ENCODE data around the gene EMC7.

EMC7 gene

DNA sequence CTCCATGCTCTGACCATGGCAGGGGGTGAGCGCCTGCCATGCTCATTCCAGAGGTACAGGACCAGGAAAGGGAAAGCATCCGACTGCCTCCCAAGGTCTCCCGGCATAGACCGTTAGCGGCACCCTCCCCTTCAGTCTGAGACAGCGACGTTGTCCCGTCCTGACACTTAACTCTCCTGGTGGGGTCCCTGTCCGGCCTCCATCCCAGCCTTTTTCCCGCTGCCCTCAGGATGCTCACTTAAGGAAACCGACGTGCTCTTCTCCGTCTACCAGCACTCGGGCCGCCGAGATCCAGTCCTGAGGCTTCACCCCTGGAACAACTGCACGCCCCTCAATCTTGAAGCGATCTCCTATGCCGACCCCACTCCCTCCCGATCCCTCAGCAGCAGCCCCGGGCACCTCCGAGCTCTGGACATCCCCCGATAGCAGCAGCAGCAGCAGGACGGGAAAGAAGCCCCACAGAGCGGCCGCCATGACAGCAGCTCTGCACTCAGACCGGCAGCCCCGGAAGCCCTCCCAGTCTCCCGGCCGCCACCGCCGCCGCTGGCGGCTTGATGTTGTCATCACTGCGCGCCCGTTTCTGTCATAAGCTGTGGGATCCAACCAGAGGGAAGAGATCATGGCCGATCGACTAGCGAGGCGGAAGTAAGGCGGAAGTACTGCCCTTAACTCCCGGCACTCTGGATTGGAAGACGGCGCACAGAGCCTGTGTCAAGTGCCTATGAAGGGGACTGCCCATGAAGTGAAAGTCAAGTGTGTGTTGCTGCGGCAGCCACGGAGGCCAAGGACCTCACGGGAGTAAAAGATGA, at the start of gene EMC7, which contains the start of gene PGBD4:
TSS of gene EMC7 (minus strand) at position 497 of the 809 bp plus-strand sequence. CDS start at position 474, 23 bp downstream.
TSS of gene PGBD4 (plus strand) at position 718 of the 809 bp plus-strand sequence. CDS start 449 bp downstream, outside the sequence.
- TF ChIP-seq RAD21 (IDR thresholded peaks at IDR 0.05; ENCODE audit: low read depth) (no peak), USF1 (IDR thresholded peaks at IDR 0.05) (no peak), EP300 (IDR thresholded peaks at IDR 0.05; ENCODE audit: borderline replicate concordance) (no peak), FOXM1 (IDR thresholded peaks at IDR 0.05; ENCODE audit: borderline replicate concordance, low read depth) (no peak), REST (IDR thresholded peaks at IDR 0.05; ENCODE audit: low read depth) (no peak), TCF12 (IDR thresholded peaks at IDR 0.05; ENCODE audit: low read depth) (no peak; the same call in 1 of the 2 replicates), CEBPB (IDR thresholded peaks at IDR 0.05) (no peak), YY1 (IDR thresholded peaks at IDR 0.05; ENCODE audit: low read depth) (peak; percentile 97; the same call in 1 of the 2 replicates), EGR1 (IDR thresholded peaks at IDR 0.05) (peak; percentile 9; the same call in 1 of the 2 replicates), TAF1 (IDR thresholded peaks at IDR 0.05; ENCODE audit: low read depth) (peak; percentile 79), TEAD4 (IDR thresholded peaks at IDR 0.05) (peak; percentile 3; the same call in 1 of the 2 replicates), CREB1 (IDR thresholded peaks at IDR 0.05; ENCODE audit: low read depth) (peak; percentile 99), ZBTB7A (IDR thresholded peaks at IDR 0.05; ENCODE audit: low read depth) (no peak), NFIC (IDR thresholded peaks at IDR 0.05) (no peak)
- TF ChIP-seq, protein P1, sequence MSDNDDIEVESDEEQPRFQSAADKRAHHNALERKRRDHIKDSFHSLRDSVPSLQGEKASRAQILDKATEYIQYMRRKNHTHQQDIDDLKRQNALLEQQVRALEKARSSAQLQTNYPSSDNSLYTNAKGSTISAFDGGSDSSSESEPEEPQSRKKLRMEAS (IDR thresholded peaks at IDR 0.05): peak; percentile 85; the same call in 1 of the 2 replicates

GRCh38 chr15:34147371-34148140, 45.9 kb upstream of the EMC7 start:
- no peak for TF ChIP-seq TEAD4 (IDR thresholded peaks at IDR 0.05)

GRCh38 chr15:34133511-34133910, 31.8 kb upstream of the EMC7 start:
- TF ChIP-seq REST (IDR thresholded peaks at IDR 0.05; ENCODE audit: low read depth) (no peak), ZBTB7A (IDR thresholded peaks at IDR 0.05; ENCODE audit: low read depth) (no peak), RAD21 (IDR thresholded peaks at IDR 0.05; ENCODE audit: low read depth) (no peak), EP300 (IDR thresholded peaks at IDR 0.05; ENCODE audit: borderline replicate concordance) (no peak)

DNA sequence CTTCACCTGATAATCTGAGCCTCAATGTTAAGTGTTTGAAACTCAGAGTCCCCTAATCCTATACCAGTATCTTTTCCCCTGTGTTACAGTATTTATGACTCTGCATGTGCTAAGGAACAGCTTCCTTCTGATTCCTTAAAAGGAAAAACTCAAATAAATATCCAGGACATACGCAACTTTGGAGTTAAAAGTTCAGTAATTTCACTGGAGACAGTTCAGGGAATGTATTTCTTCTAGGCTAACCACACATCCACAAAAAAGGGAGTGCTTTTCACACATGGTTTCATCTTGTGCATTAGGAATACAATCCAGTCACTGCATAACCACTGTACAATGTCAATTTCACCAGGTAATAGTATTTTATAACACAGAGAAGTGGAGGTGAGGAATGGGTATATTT, 31.2 kb upstream of the EMC7 start:
- no peak for TF ChIP-seq EGR1 (IDR thresholded peaks at IDR 0.05)
- no peak for TF ChIP-seq FOXM1 (IDR thresholded peaks at IDR 0.05; ENCODE audit: borderline replicate concordance, low read depth)
- TF ChIP-seq ZBTB7A (IDR thresholded peaks at IDR 0.05; ENCODE audit: low read depth): no peak
- TF ChIP-seq TAF1 (IDR thresholded peaks at IDR 0.05; ENCODE audit: low read depth): no peak
- TF ChIP-seq, protein P1 (IDR thresholded peaks at IDR 0.05): no peak

DNA sequence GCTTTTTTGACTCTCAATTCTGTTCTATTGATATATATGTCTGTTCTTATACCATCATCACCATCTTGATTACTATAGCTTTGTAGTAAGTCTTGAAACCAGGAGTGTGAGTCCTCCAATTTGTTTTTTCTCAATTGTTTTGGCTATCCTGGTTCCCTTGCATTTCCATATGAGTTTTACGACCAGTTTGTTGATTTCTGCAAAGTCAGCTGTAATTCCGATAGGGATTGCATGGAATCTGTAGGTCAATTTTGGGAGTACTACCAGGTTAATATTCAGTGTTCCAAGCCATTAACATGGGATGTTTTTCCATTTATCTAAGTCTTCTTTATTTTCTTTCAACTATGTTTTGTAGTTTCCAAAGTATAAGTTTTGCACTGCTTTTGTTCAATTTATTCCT, 27.2 kb upstream of the EMC7 start:
- TF ChIP-seq YY1 (IDR thresholded peaks at IDR 0.05; ENCODE audit: low read depth): no peak
- TF ChIP-seq EGR1 (IDR thresholded peaks at IDR 0.05): no peak
- no peak for TF ChIP-seq REST (IDR thresholded peaks at IDR 0.05; ENCODE audit: low read depth)
- TF ChIP-seq EP300 (IDR thresholded peaks at IDR 0.05; ENCODE audit: borderline replicate concordance): no peak
- no peak for TF ChIP-seq CREB1 (IDR thresholded peaks at IDR 0.05; ENCODE audit: low read depth)
- no peak for TF ChIP-seq TCF12 (IDR thresholded peaks at IDR 0.05; ENCODE audit: low read depth)
- TF ChIP-seq RAD21 (IDR thresholded peaks at IDR 0.05; ENCODE audit: low read depth): no peak
- TF ChIP-seq USF1 (IDR thresholded peaks at IDR 0.05): no peak
- TF ChIP-seq, protein P1 (IDR thresholded peaks at IDR 0.05): no peak
- TF ChIP-seq FOXM1 (IDR thresholded peaks at IDR 0.05; ENCODE audit: borderline replicate concordance, low read depth): no peak
- TF ChIP-seq CEBPB (IDR thresholded peaks at IDR 0.05): no peak
- TF ChIP-seq NFIC (IDR thresholded peaks at IDR 0.05): no peak
- TF ChIP-seq TAF1 (IDR thresholded peaks at IDR 0.05; ENCODE audit: low read depth): no peak
- TF ChIP-seq TEAD4 (IDR thresholded peaks at IDR 0.05): no peak

Measured in Ishikawa (cell line).